ENCODE data around the gene CCND3. TPM values are rescaled to one million over a fixed set of nuclear protein-coding genes. Genes with fewer than 3 reads are reported as not detected.

The CCND3 gene
- total RNA-seq = 122 TPM

GRCh38 chr6:41941280-41942066, at the start of gene CCND3:
CCND3 (minus strand) TSS chr6:41941808; CDS start chr6:41941649, 159 bp downstream.
- peak within 1 kb of the TSS; percentile 76 for H3K27ac ChIP-seq
- no peak for DNase-seq (ENCODE audit: extremely low spot score in 2 of 2)
- intact Hi-C loops (cut with DNase I) = no loop called here
- peaks cover 0 to 5% of the 10 kb centered on the region in 2 donors for H3K36me3 ChIP-seq
- no peaks in the 10 kb centered on the region for H3K27me3 ChIP-seq
- TF ChIP-seq POLR2AphosphoS5 (IDR thresholded peaks at IDR 0.05; ENCODE audit: insufficient read depth in 1 of 2, low read depth in 1 of 2) (peak; percentile 42 to 60), CTCF (IDR thresholded peaks at IDR 0.05) (no peak), POLR2A (IDR thresholded peaks at IDR 0.05) (peak in 1 of 2 donors; percentile 58)
- H3K4me3 ChIP-seq = peak within 1 kb of the TSS; percentile 78 to 85
- peaks cover 63% of the 10 kb centered on the region for H3K4me1 ChIP-seq
- no peaks in the 10 kb centered on the region for H3K9me3 ChIP-seq

- TF ChIP-seq POLR2A (IDR thresholded peaks at IDR 0.05) (no peak), CTCF (IDR thresholded peaks at IDR 0.05) (no peak), POLR2AphosphoS5 (IDR thresholded peaks at IDR 0.05; ENCODE audit: insufficient read depth in 1 of 2, low read depth in 1 of 2) (no peak)
- intact Hi-C loops (cut with DNase I) = no loop called here
- Histone ChIP-seq H3K27ac (no peak overlapping the region), H3K9me3 (no peaks in the 10 kb centered on the region), H3K4me3 (no peak overlapping the region), H3K36me3 (no peaks in the 10 kb centered on the region), H3K4me1 (no peaks in the 10 kb centered on the region), H3K27me3 (no peaks in the 10 kb centered on the region)
- DNase-seq (ENCODE audit: extremely low spot score in 2 of 2) = no peak
Measured at GRCh38 chr6:41986339-41986738, 44.7 kb upstream of the CCND3 start.

- Histone ChIP-seq H3K4me1 (no peaks in the 10 kb centered on the region), H3K9me3 (no peaks in the 10 kb centered on the region), H3K27ac (no peak overlapping the region), H3K4me3 (no peak overlapping the region), H3K36me3 (no peaks in the 10 kb centered on the region), H3K27me3 (no peaks in the 10 kb centered on the region)
- TF ChIP-seq CTCF (IDR thresholded peaks at IDR 0.05) (no peak), POLR2AphosphoS5 (IDR thresholded peaks at IDR 0.05; ENCODE audit: insufficient read depth in 1 of 2, low read depth in 1 of 2) (no peak), POLR2A (IDR thresholded peaks at IDR 0.05) (no peak)
- DNase-seq (ENCODE audit: extremely low spot score in 2 of 2) = no peak
- intact Hi-C loops (cut with DNase I) = no loop called here
Measured at GRCh38 chr6:41984623-41985022, 43.0 kb upstream of the CCND3 start.

GRCh38 chr6:41976794-41977484, 35.3 kb upstream of the CCND3 start:
- H3K4me1 ChIP-seq = no peaks in the 10 kb centered on the region
- no peak overlapping the region for H3K27ac ChIP-seq
- no peaks in the 10 kb centered on the region for H3K9me3 ChIP-seq
- H3K36me3 ChIP-seq = no peaks in the 10 kb centered on the region
- TF ChIP-seq POLR2A (IDR thresholded peaks at IDR 0.05) = no peak
- no peak for TF ChIP-seq POLR2AphosphoS5 (IDR thresholded peaks at IDR 0.05; ENCODE audit: insufficient read depth in 1 of 2, low read depth in 1 of 2)
- TF ChIP-seq CTCF (IDR thresholded peaks at IDR 0.05) = no peak
- no peak overlapping the region for H3K4me3 ChIP-seq
- no peak for DNase-seq (ENCODE audit: extremely low spot score in 2 of 2)
- H3K27me3 ChIP-seq = no peaks in the 10 kb centered on the region
- intact Hi-C loops (cut with DNase I) = no loop called here

GRCh38 chr6:41975276-41975675, 33.7 kb upstream of the CCND3 start:
- no peak overlapping the region for H3K27ac ChIP-seq
- H3K36me3 ChIP-seq = no peaks in the 10 kb centered on the region
- no peak for DNase-seq (ENCODE audit: extremely low spot score in 2 of 2)
- no peak for TF ChIP-seq POLR2AphosphoS5 (IDR thresholded peaks at IDR 0.05; ENCODE audit: insufficient read depth in 1 of 2, low read depth in 1 of 2)
- TF ChIP-seq CTCF (IDR thresholded peaks at IDR 0.05) = no peak
- TF ChIP-seq POLR2A (IDR thresholded peaks at IDR 0.05) = no peak
- intact Hi-C loops (cut with DNase I) = no loop called here
- H3K4me3 ChIP-seq = no peak overlapping the region
- H3K4me1 ChIP-seq = no peaks in the 10 kb centered on the region
- no peaks in the 10 kb centered on the region for H3K27me3 ChIP-seq
- no peaks in the 10 kb centered on the region for H3K9me3 ChIP-seq
